Measurements from ENCODE around the gene CCDC97.

DNA sequence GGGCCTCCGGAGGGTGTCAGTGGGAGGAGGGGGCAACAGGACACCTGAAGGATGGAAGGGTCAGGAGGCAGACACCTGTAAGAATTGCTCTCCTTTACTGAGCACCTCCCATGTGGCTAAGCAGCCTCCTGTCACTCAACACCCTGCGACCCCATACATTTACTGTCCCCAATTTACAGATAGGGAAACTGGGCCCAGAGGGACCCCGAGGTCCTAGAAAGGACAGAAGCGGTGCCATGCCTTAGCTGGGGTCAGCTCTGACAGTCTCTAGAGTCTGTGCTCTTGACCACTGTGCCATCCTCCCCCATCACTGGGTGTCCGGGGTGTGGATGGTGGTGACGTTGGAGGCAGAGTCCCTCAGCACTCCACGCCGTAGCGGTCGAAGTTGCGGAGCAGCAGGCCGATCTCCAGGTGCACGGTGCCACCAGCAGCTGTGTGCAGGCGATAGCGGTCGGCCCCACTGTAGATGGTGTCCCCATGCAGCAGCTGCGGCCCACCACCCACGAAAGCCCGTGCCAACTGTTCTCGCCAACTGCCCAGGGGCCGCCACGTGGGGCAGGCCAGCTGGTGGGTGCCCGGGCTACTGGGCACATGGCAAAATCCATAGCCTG lies 44.5 kb downstream of the CCDC97 start:
- TF ChIP-seq EP300 (IDR thresholded peaks at IDR 0.05) = no peak
- TF ChIP-seq, protein P1, sequence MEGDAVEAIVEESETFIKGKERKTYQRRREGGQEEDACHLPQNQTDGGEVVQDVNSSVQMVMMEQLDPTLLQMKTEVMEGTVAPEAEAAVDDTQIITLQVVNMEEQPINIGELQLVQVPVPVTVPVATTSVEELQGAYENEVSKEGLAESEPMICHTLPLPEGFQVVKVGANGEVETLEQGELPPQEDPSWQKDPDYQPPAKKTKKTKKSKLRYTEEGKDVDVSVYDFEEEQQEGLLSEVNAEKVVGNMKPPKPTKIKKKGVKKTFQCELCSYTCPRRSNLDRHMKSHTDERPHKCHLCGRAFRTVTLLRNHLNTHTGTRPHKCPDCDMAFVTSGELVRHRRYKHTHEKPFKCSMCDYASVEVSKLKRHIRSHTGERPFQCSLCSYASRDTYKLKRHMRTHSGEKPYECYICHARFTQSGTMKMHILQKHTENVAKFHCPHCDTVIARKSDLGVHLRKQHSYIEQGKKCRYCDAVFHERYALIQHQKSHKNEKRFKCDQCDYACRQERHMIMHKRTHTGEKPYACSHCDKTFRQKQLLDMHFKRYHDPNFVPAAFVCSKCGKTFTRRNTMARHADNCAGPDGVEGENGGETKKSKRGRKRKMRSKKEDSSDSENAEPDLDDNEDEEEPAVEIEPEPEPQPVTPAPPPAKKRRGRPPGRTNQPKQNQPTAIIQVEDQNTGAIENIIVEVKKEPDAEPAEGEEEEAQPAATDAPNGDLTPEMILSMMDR (IDR thresholded peaks at IDR 0.05) = no peak

Data from suprapubic skin (tissue), 3 donors.